D721Med (cell line): Measurements from ENCODE around the gene CNTN4.
A peak's percentile ranks its signal among the peaks of the same experiment; 100 is the strongest.

ENCODE experiments used
- DNase-seq: peaks from one replicate; pipeline ENCODE4 v3.0.0; 2011; ENCODE audit warnings: low spot score; ENCODE audit not compliant: insufficient read length
- FAIRE-seq: peaks from 2 replicates; lab custom pipeline; 2011; peaks lifted over from hg19 to GRCh38; lab: Jason Lieb, UNC
- CTCF ChIP-seq: IDR thresholded peaks from 2 replicates; pipeline ENCODE4 v1.5.1; 2012; ENCODE audit warnings: mild to moderate bottlenecking, control low read depth; ENCODE audit not compliant: insufficient read depth; ENCODE audit errors: missing control alignments

The CNTN4 gene

GRCh38 chr3:2458816-2459215 lies 360.1 kb downstream of the CNTN4 start:
- TF ChIP-seq CTCF: no peak
- no peak for FAIRE-seq
- no peak for DNase-seq

GRCh38 chr3:2465842-2466241 lies 367.2 kb downstream of the CNTN4 start:
- FAIRE-seq (no peak), DNase-seq (no peak)
- TF ChIP-seq CTCF: no peak

GRCh38 chr3:2468816-2469215 lies 370.1 kb downstream of the CNTN4 start:
- FAIRE-seq: no peak
- no peak for TF ChIP-seq CTCF
- DNase-seq: no peak

GRCh38 chr3:2476996-2477395 lies 378.3 kb downstream of the CNTN4 start:
- no peak for DNase-seq
- no peak for FAIRE-seq
- no peak for TF ChIP-seq CTCF

GRCh38 chr3:2477620-2478019 lies 379.0 kb downstream of the CNTN4 start:
- FAIRE-seq: peak; percentile 78
- peak; percentile 18 for DNase-seq
- no peak for TF ChIP-seq CTCF

- no peak for TF ChIP-seq CTCF
- DNase-seq: no peak
- no peak for FAIRE-seq
Observed at GRCh38 chr3:2484162-2485026, 385.7 kb downstream of the CNTN4 start.

GRCh38 chr3:2485027-2485375 lies 386.3 kb downstream of the CNTN4 start:
- FAIRE-seq (no peak), DNase-seq (no peak)
- no peak for TF ChIP-seq CTCF
